IPS-15b (cell line): Measurements from ENCODE around the gene CERS6.

Source experiments
- H3K27me3 ChIP-seq: one replicate; pipeline ENCODE4 v1.6.1; 2013; ENCODE audit warnings: low read length; ENCODE audit not compliant: control insufficient read depth, insufficient read depth
- H3K36me3 ChIP-seq: one replicate; pipeline ENCODE4 v1.6.1; 2013; ENCODE audit warnings: low read length; ENCODE audit not compliant: control insufficient read depth, insufficient read depth
- H3K4me1 ChIP-seq: one replicate; pipeline ENCODE4 v1.6.1; 2013; ENCODE audit warnings: mild to moderate bottlenecking, low read length; ENCODE audit not compliant: control insufficient read depth, insufficient read depth
- H3K4me3 ChIP-seq: one replicate; pipeline ENCODE4 v1.5.1; 2013; ENCODE audit warnings: low read depth, low read length
- H3K9ac ChIP-seq: one replicate; pipeline ENCODE4 v1.6.1; 2013; ENCODE audit warnings: low read depth, mild to moderate bottlenecking, low read length
- H3K9me3 ChIP-seq: one replicate; pipeline ENCODE4 v1.6.1; 2013; ENCODE audit warnings: mild to moderate bottlenecking, low read length; ENCODE audit not compliant: control insufficient read depth, insufficient read depth

Gene CERS6

DNA sequence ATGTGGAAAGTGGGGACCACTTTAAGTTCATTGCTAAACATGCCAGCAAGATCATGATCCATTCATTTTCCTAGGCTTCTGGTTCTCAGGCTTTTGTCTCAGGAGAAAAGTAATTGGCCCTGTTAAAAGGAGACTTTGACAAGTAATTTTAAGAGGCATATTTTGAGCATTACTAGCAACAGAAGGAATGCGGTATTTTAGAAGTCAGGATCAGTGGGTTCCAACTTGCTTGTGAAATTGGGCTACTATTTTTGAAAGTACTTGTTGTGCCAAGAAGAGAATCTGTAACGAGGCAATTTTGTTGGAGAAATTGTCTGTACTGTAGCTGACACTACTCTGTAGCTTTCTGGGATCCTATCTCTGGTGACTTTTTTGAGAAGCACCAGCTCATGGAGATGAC, 59.4 kb downstream of the CERS6 start:
- Histone ChIP-seq H3K9ac (no peak overlapping the region), H3K9me3 (no peaks in the 10 kb centered on the region), H3K4me1 (peaks cover 9% of the 10 kb centered on the region), H3K4me3 (no peak overlapping the region), H3K27me3 (no peaks in the 10 kb centered on the region), H3K36me3 (no peaks in the 10 kb centered on the region)

DNA sequence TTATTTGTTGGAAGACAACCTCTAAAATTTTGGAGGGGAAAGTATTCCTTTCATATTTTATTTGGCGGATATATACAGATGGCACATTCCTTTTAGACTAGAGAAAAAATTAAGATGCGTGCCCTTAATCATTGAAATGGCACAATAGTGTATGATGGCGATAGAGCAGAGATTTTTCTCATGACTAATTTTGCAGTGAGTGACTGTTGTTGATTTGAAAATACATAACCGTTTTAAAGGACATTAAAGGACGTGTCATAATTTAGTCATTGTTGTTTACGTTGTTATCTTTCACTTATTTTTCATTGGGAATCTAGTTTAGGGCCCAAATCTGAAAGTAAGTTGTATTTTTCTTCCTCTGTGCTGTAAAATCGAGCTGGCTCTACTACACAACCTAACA, 61.7 kb downstream of the CERS6 start:
- no peaks in the 10 kb centered on the region for H3K9me3 ChIP-seq
- peaks cover 18% of the 10 kb centered on the region for H3K4me1 ChIP-seq
- H3K36me3 ChIP-seq, result no peaks in the 10 kb centered on the region
- H3K4me3 ChIP-seq, result no peak overlapping the region
- no peak overlapping the region for H3K9ac ChIP-seq
- H3K27me3 ChIP-seq, result no peaks in the 10 kb centered on the region

DNA sequence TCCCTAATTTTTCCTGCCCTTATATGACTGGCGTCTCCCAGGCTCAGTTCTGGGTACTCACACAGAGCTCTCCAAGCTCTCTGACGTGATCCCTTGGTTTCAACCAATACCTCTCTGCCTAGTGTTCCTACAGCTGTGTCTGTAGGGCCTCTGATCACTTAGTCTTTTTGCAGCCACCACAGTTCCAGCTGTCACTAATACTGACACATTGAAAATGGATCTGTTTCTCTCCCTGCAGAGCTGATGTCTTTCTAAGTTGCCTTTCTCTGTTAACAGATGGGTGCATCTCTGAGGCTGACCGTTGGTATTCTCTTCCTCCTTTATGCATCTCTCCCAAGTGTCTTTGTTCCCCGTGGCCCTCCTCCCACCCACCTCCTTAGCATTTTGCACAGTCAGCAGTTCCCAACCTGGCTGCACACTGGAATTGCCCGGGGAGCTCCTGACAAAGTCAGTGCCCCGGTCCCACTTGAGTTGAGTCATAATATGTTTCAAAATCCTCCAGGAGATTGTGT, 62.5 kb downstream of the CERS6 start:
- Histone ChIP-seq H3K4me1 (peaks cover 18% of the 10 kb centered on the region), H3K9me3 (no peaks in the 10 kb centered on the region), H3K4me3 (no peak overlapping the region), H3K9ac (no peak overlapping the region), H3K27me3 (no peaks in the 10 kb centered on the region), H3K36me3 (no peaks in the 10 kb centered on the region)

DNA sequence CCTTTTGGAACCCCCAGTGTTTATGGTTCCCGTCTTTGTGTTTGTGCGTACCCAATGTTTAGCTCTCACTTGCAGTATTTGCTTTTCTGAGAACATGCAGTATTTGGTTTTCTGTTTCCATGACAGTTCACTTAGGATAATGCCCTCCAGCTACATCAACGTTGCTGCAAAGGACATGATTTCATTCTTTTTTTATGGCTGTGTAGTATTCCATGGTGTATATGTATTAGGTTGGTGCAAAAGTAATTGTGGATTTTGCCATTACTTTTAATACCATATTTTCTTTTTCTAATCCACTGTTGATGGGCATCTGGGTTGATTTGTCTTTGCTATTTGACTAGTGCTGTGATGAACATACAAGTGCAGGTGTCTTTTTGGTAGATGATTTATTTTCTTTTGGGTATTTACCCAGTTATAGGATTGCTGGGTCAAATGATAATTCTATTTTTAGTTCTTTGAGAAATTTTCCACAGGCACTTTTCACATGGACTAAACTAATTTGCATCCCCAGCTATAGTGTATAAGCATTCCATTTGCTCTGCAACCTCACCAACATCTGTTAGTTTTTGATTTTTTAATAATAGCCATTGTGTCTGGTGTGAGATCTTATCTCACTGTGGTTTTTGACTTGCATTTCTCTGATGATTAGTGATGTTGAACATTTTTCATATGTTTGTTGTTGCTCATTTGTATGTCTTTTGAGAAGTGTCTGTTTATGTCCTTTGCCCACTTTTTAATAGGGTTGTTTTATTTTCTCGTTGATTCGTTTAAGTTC, 63.6 kb downstream of the CERS6 start:
- H3K4me1 ChIP-seq, result peaks cover 18% of the 10 kb centered on the region

DNA sequence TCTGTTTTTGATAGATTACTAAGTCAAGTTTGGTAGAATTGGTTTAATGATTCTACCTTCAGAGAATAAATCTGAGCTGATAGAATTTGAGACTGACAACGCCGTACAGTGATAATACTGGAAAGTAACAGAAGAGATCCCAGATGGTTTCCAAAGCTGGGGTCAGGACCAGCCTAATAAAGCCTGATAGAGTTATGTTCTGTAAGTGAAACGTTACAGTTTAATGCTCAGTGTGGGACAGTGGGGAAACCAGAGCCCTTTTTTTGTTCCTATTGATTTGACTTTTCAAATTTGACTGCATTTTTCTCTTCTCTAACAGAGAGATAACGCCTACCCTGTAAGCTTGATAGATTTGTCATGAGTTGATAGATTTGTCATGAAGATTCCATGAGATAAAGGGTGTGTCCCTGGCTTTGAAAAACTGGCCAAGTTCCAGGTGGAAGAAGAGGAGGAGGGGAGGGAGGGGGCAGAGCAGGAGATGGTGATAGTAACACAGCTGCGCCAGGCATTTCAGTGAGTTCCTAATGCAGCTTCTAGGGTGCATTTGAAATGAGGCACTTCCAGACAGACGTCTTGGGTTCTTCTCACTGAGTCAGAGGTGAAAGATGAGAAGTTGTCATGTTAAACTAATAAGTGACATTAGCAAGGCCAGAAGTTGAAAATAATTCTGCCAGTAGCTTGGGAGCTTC, 65.1 kb downstream of the CERS6 start:
- H3K9me3 ChIP-seq, result no peaks in the 10 kb centered on the region
- peaks cover 26% of the 10 kb centered on the region for H3K4me1 ChIP-seq
- H3K4me3 ChIP-seq, result no peak overlapping the region
- H3K36me3 ChIP-seq, result no peaks in the 10 kb centered on the region
- no peak overlapping the region for H3K9ac ChIP-seq
- no peaks in the 10 kb centered on the region for H3K27me3 ChIP-seq

More for the DNA sequence above, 63.6 kb downstream of the CERS6 start:
- Histone ChIP-seq H3K9me3 (no peaks in the 10 kb centered on the region), H3K4me3 (no peak overlapping the region), H3K36me3 (no peaks in the 10 kb centered on the region), H3K27me3 (no peaks in the 10 kb centered on the region), H3K9ac (no peak overlapping the region)

DNA sequence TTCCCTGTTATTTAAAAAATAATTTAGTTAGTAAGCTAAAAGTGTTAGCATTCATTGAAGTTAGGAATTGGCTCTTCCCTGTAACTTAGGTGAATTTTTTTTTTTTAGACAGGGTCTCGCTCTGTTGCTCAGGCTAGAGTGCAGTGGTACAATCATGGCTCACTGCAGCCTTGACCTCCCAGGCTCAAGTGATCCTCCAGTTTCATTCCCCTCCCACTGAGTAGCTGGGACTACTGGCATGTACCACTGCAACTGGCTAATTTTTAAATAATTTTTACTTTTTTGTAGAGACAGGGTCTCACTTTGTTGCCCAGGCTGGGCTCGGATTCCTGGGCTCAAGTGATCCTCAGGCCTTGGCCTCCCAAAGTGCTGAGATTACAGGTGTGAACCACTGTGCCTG, 66.4 kb downstream of the CERS6 start:
- H3K4me3 ChIP-seq, result no peak overlapping the region
- H3K36me3 ChIP-seq, result no peaks in the 10 kb centered on the region
- H3K4me1 ChIP-seq, result peaks cover 28% of the 10 kb centered on the region

DNA sequence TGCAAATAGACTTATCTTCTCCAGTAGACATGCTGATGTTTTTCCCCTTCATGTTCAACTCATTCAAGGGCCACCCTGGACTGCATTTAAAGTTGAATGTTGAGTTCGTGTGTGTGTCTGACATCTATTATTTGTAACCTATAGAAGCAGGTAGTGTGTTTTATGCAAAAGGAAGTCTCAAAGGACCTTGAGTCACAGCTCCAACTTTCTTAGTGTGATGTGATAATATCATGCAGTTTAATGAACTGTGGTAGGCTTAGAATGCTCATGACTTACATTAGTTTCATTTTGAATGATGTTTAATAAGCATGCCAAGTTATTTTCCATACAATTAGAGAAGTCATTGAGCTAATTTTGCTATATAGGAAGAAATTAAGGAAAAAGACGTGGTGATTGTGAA, 67.9 kb downstream of the CERS6 start:
- Histone ChIP-seq H3K36me3 (no peaks in the 10 kb centered on the region), H3K9ac (no peak overlapping the region), H3K9me3 (no peaks in the 10 kb centered on the region), H3K4me3 (no peak overlapping the region), H3K4me1 (peaks cover 19% of the 10 kb centered on the region), H3K27me3 (no peaks in the 10 kb centered on the region)

More for the DNA sequence above, 66.4 kb downstream of the CERS6 start:
- Histone ChIP-seq H3K9me3 (no peaks in the 10 kb centered on the region), H3K9ac (no peak overlapping the region), H3K27me3 (no peaks in the 10 kb centered on the region)

DNA sequence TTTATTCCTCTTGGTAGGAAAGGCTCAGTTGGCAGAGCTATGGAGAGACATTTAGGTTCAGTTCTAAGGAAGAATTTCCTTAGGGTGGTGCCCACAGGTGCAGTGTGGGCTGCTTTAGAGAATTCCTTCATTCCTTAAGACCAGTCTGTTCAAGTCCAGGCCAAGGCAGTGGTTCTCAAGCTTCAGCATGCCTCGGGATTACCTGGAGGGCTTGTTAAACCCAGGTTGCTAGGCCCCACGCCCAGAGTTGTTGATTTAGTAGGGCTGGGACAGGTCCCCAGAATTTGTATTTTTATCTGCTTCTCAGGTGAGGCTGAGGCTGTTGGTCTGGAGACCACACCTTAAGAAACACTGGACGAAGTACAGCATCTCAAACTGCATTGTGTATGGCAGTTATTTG, 68.9 kb downstream of the CERS6 start:
- Histone ChIP-seq H3K36me3 (no peaks in the 10 kb centered on the region), H3K27me3 (no peaks in the 10 kb centered on the region), H3K4me3 (no peak overlapping the region), H3K9ac (no peak overlapping the region), H3K9me3 (no peaks in the 10 kb centered on the region), H3K4me1 (peaks cover 19% of the 10 kb centered on the region)

DNA sequence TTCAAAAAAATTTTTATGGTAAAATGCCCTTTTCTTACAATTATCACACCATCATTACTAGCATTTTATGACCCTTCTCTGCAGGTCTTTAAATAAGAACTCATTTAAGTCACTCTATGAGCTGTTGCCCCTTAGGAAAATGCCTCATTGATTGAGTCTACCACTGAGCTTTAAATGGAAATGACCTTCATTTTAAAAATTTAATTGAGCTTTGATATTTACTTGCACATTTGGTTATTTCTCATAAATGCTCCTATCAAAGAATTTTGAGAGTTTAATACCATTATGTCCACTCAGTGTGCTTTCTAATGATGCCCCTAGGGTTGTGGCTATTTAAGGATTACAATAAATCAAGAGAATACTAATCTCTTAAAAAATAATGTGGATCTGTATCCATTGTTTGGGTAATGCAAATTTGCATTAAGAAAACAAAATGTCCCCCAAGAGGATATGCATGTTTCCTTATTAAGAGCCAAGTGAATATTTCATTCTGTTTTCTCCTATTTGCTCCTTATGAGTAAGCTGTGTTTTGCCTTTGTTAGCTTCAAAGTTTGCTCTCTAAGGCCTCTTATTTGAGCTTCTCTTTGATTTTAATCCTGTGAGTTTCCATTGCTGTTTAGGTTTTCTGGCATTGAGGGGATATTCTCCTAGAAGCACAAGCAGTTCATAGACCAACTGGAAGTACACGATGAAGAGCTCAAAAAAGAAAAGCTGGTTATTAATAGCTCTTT, 69.8 kb downstream of the CERS6 start:
- H3K4me1 ChIP-seq, result peaks cover 19% of the 10 kb centered on the region
- H3K27me3 ChIP-seq, result no peaks in the 10 kb centered on the region
- no peak overlapping the region for H3K4me3 ChIP-seq
- no peaks in the 10 kb centered on the region for H3K9me3 ChIP-seq
- no peaks in the 10 kb centered on the region for H3K36me3 ChIP-seq
- H3K9ac ChIP-seq, result no peak overlapping the region

DNA sequence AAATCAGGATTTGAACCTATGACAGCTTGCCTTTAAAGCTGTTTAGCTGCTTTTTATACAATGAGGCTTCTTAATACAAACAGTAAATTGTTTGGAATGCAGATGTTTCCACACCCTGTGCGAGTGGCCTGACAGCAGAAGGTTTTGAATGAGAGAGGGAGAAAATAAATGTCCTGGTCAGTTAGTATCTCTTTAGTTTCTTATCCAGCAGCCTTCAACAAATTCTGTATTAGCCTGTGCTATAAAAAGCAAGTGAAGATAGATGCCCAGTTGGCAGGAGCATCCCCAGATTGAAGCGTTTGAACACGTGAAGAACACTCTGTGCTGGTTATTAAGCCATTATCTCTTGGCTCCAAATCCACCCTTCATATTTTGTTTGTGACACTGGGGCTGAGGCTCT, 70.6 kb downstream of the CERS6 start:
- H3K36me3 ChIP-seq, result no peaks in the 10 kb centered on the region
- H3K9ac ChIP-seq, result no peak overlapping the region
- H3K4me3 ChIP-seq, result no peak overlapping the region
- H3K9me3 ChIP-seq, result no peaks in the 10 kb centered on the region
- H3K4me1 ChIP-seq, result peaks cover 12% of the 10 kb centered on the region
- H3K27me3 ChIP-seq, result no peaks in the 10 kb centered on the region

DNA sequence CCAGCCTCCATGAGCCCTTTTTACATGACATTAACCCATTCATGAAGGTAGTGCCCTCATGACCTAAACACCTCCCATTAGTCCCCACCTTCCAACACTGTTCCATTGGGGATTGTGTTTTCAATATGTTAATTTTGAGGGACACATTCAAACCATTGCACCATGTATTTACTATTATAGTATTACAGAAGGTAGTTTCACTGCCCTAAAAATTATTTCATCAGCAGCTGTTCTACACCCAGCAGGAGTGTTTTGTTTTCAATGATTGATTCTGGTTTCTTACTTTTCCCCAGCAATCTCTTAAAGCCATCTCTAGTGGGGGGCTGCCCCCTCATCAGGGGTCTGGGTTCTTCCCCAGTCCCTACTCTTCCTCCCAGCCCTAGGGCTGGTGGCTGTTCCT, 71.9 kb downstream of the CERS6 start:
- no peaks in the 10 kb centered on the region for H3K36me3 ChIP-seq
- peaks cover 10% of the 10 kb centered on the region for H3K4me1 ChIP-seq
- H3K4me3 ChIP-seq, result no peak overlapping the region
- H3K9ac ChIP-seq, result no peak overlapping the region
- no peaks in the 10 kb centered on the region for H3K9me3 ChIP-seq
- H3K27me3 ChIP-seq, result no peaks in the 10 kb centered on the region
